Esophagus muscularis mucosa (tissue), 4 donors: ENCODE data around the gene PCDHB15. TPM values are rescaled to one million over a fixed set of nuclear protein-coding genes. Genes with fewer than 3 reads are reported as not detected.
"Not testable (repeated sequence)": the region's sequence is repeated elsewhere in the genome, so short reads cannot be mapped to it uniquely, and the experiment has no call there.

ENCODE experiments used
- DNase-seq: peaks from one replicate; pipeline ENCODE4 v3.0.0-alpha.2; 2017; ENCODE audit errors: extremely low spot score
- H3K27ac ChIP-seq, 4 donors: fragments of 200-600 bp; sonication (generic); replicated peaks in 1 of 4; 1 replicate in 3 of 4; 2 replicates in 1 of 4; pipeline ENCODE4 v1.5.1; 2016 to 2019; ENCODE audit warnings: mild to moderate bottlenecking in 1 of 4
- H3K27me3 ChIP-seq, 4 donors: fragments of 200-600 bp; sonication (generic); one replicate each; pipeline versions ENCODE4 v1.5.1 to v1.6.0; 2016 to 2019
- H3K36me3 ChIP-seq, 4 donors: fragments of 200-600 bp; sonication (generic); one replicate each; pipeline ENCODE4 v1.5.1; 2016 to 2019
- H3K4me1 ChIP-seq, 4 donors: fragments of 200-600 bp; sonication (generic); one replicate each; pipeline ENCODE4 v1.5.1; 2016 to 2019
- H3K4me3 ChIP-seq, 4 donors: fragments of 200-600 bp; sonication (generic); 1 replicate in 2 of 4; 2 replicates in 2 of 4; pipeline ENCODE4 v1.5.1; 2016 to 2019; ENCODE audit warnings: mild to moderate bottlenecking in 4 of 4, moderate library complexity in 1 of 4
- H3K9me3 ChIP-seq, 4 donors: fragments of 200-600 bp; sonication (generic); 1 replicate in 3 of 4; 2 replicates in 1 of 4; pipeline ENCODE4 v1.5.1; 2016 to 2019
- EP300 ChIP-seq: sonication (generic); formaldehyde crosslinking; IDR thresholded peaks from one replicate; pipeline ENCODE4 v1.6.1; 2017; ENCODE audit warnings: antibody characterized with exemption
- POLR2A ChIP-seq: fragments of 450-650 bp; IDR thresholded peaks from one replicate; pipeline ENCODE4 v1.6.1; 2017; ENCODE audit warnings: antibody characterized with exemption, moderate library complexity, mild to moderate bottlenecking, low read depth
- POLR2AphosphoS5 ChIP-seq, 2 donors: sonication (generic); formaldehyde crosslinking; IDR thresholded peaks; one replicate each; pipeline ENCODE4 v1.6.1; 2017; ENCODE audit warnings: antibody characterized with exemption in 2 of 2
- WGBS: methylation state at CpG from one replicate; pipeline ENCODE4 v1.1.5; 2018; 5-methylcytosine and 5-hydroxymethylcytosine counted together
- intact Hi-C: fragments of 100-400 bp; cut with DNase I; formaldehyde crosslinking; loops from one replicate; pipeline ENCODE4 v1.15.1; 2023
- total RNA-seq, 4 donors: library from RNA; depleted of rRNA; stranded (reverse); fragments of >200 nt; gene quantifications; one replicate each; pipeline versions ENCODE4 v1.1.0 to v1.2.1, GENCODE V29; 2016
- TF ChIP-seq, protein P1 (sequence below), 3 experiments: fragments of 200-600 bp in 2 of 3; fragments of 450-650 bp in 1 of 3; sonication (generic) in 2 of 3; IDR thresholded peaks; one replicate each; pipeline ENCODE4 v1.5.1; 2017 to 2019; ENCODE audit warnings: antibody characterized with exemption in 3 of 3, mild to moderate bottlenecking in 2 of 3, moderate library complexity in 1 of 3

The PCDHB15 gene
- total RNA-seq = 1 to 10 TPM; 4.0 to 7.0 (median 4.5) TPM

DNA sequence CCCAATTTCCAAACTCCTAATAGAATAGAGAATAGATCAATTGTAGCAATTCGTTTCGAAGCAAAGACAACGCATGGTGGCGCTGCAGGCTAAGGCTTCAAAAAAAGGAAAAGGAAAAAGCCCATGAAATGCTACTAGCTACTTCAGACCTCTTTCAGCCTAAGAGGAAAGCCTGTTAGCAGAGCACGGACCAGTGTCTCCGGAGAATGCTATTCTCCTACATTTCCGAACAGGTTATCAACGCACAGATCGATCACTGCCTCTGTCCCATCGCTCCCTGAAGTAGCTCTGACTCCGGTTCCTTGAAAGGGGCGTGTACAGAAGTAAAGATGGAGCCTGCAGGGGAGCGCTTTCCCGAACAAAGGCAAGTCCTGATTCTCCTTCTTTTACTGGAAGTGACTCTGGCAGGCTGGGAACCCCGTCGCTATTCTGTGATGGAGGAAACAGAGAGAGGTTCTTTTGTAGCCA lies at the start of gene PCDHB15:
Gene PCDHB15, plus strand, starts transcription at position 146 of the 468 bp plus-strand sequence. Its CDS starts 184 bp downstream, at position 330.
- peaks cover 0 to 13% (median 5%) of the 10 kb centered on the region in 4 donors for H3K36me3 ChIP-seq
- 11% methylated on average over 15 of the region's 16 CpGs for WGBS
- TF ChIP-seq POLR2AphosphoS5 (IDR thresholded peaks at IDR 0.05) = no peak
- TF ChIP-seq, protein P1, sequence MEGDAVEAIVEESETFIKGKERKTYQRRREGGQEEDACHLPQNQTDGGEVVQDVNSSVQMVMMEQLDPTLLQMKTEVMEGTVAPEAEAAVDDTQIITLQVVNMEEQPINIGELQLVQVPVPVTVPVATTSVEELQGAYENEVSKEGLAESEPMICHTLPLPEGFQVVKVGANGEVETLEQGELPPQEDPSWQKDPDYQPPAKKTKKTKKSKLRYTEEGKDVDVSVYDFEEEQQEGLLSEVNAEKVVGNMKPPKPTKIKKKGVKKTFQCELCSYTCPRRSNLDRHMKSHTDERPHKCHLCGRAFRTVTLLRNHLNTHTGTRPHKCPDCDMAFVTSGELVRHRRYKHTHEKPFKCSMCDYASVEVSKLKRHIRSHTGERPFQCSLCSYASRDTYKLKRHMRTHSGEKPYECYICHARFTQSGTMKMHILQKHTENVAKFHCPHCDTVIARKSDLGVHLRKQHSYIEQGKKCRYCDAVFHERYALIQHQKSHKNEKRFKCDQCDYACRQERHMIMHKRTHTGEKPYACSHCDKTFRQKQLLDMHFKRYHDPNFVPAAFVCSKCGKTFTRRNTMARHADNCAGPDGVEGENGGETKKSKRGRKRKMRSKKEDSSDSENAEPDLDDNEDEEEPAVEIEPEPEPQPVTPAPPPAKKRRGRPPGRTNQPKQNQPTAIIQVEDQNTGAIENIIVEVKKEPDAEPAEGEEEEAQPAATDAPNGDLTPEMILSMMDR (IDR thresholded peaks at IDR 0.05) = peak; percentile 11 to 26 (median 23)
- H3K27ac ChIP-seq = no peak within 1 kb of the TSS
- H3K4me1 ChIP-seq = no peaks in the 10 kb centered on the region
- H3K9me3 ChIP-seq = peaks cover 21 to 100% (median 96%) of the 10 kb centered on the region in 4 donors
- H3K4me3 ChIP-seq = peak within 1 kb of the TSS; percentile 31 to 49 (median 36)
- DNase-seq = no peak
- intact Hi-C loops = loop anchor here (10.0 kb wide), 1 partner anchor 320 kb away; no protein-coding TSS in a partner anchor
- peaks cover 0 to 12% (median 0%) of the 10 kb centered on the region in 4 donors for H3K27me3 ChIP-seq

DNA sequence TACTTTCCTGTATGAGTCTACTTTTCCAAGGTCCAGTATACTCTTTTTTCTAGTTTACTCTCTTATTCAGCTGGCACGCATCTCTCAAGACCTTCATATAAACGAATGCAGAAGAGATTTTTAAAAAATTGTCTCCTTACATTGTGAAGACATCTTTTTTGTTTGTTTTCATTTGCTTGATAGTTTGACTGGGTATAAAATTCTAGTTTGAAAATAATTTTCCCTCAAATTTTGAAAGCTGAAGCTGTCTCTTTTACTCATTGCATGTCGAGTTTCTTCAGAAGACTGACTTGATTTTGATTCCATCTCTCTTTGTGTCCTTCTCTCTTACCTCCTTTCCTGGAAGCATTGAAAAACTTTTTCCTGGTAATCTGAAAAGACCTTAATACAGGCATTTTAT lies 48.8 kb upstream of the PCDHB15 start:
- WGBS = 57% methylated on average over 3 of the region's 3 CpGs
- H3K9me3 ChIP-seq = peaks cover 0 to 90% (median 80%) of the 10 kb centered on the region in 4 donors
- intact Hi-C loops = no loop called here

DNA sequence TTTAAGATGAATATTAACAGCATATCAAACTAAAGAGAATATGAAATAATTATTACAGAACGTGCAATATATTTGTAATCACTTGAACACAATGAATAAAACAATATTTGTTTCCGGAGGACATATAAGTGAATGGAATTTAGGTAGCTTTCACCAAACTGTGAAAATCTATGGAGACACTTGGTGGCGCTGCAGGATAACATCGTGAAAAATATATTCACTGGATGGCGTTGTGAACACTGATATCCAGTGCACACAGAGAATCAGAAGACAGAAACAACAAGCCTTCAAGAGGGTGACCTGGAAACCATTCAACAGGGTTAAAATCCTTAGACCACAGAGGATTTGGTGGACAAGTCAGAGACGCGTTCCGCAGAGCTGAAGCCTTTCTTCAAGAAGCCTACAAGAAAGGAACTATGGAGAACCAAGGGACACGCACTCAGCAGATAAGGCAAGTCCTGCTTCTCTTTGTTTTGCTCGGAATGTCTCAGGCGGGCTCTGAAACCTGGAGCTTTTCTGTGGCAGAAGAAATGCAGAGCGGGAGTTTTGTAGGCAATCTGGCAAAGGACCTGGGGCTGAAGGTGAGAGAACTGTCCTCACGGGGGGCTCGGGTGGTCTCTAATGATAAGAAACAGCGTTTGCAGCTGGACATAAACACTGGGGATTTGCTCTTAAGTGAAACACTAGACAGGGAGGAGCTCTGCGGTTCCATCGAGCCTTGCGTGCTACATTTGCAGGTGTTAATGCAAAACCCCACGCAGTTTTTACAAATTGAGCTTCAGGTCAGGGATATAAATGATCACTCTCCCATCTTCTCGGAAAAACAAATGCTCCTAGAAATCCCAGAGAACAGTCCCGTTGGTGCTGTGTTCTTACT lies 45.6 kb upstream of the PCDHB15 start, which contains the start of gene PCDHB11:
Gene PCDHB11, plus strand, starts transcription at position 269 of the 877 bp plus-strand sequence. Its CDS starts 148 bp downstream, at position 417.
- Histone ChIP-seq H3K36me3 (no peaks in the 10 kb centered on the region), H3K4me3 (peak within 1 kb of the TSS in 2 of 4 donors; percentile 10 to 22), H3K4me1 (no peaks in the 10 kb centered on the region), H3K27me3 (peaks cover 0 to 18% (median 0%) of the 10 kb centered on the region in 4 donors), H3K9me3 (peaks cover 0 to 94% (median 82%) of the 10 kb centered on the region in 4 donors), H3K27ac (no peak within 1 kb of the TSS)
- 44% methylated on average over 21 of the region's 21 CpGs for WGBS
- intact Hi-C loops = no loop called here
- TF ChIP-seq POLR2AphosphoS5 (IDR thresholded peaks at IDR 0.05) = no peak
- TF ChIP-seq, protein P1 (IDR thresholded peaks at IDR 0.05) = no peak
- TF ChIP-seq POLR2A = no peak
- no peak for TF ChIP-seq EP300
- DNase-seq = no peak

More for the DNA sequence above, 48.8 kb upstream of the PCDHB15 start:
- Histone ChIP-seq H3K36me3 (no peaks in the 10 kb centered on the region), H3K4me3 (no peak overlapping the region), H3K27ac (no peak overlapping the region), H3K27me3 (peaks cover 0 to 6% (median 0%) of the 10 kb centered on the region in 4 donors), H3K4me1 (no peaks in the 10 kb centered on the region)
- no peak for TF ChIP-seq POLR2AphosphoS5 (IDR thresholded peaks at IDR 0.05)
- TF ChIP-seq, protein P1 (IDR thresholded peaks at IDR 0.05) = no peak
- no peak for TF ChIP-seq EP300
- no peak for TF ChIP-seq POLR2A
- no peak for DNase-seq

DNA sequence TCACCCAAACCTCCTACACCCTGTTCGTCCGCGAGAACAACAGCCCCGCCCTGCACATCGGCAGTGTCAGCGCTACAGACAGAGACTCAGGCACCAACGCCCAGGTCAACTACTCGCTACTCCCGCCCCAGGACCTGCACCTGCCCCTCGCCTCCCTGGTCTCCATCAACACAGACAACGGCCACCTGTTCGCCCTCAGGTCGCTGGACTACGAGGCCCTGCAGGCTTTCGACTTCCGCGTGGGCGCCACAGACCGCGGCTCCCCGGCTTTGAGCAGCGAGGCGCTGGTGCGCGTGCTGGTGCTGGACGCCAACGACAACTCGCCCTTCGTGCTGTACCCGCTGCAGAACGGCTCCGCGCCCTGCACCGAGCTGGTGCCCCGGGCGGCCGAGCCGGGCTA lies 44.1 kb upstream of the PCDHB15 start:
- H3K36me3 ChIP-seq, H3K4me3 ChIP-seq, intact Hi-C loops, DNase-seq, H3K4me1 ChIP-seq, H3K27ac ChIP-seq: not testable (repeated sequence)
- peaks cover 0 to 94% (median 78%) of the 10 kb centered on the region in 4 donors for H3K9me3 ChIP-seq
- H3K27me3 ChIP-seq = peaks cover 0 to 16% (median 0%) of the 10 kb centered on the region in 4 donors
- 26% methylated on average over 17 of the region's 38 CpGs for WGBS

DNA sequence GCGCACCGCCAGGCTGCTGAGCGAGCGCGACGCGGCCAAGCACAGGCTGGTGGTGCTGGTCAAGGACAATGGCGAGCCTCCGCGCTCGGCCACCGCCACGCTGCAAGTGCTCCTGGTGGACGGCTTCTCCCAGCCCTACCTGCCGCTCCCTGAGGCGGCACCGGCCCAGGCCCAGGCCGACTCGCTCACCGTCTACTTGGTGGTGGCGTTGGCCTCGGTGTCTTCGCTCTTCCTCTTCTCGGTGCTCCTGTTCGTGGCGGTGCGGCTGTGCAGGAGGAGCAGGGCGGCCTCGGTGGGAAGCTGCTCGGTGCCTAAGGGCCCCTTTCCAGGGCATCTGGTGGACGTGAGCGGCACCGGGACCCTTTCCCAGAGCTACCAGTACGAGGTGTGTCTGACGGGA lies 43.5 kb upstream of the PCDHB15 start:
- Histone ChIP-seq H3K9me3 (peaks cover 0 to 92% (median 77%) of the 10 kb centered on the region in 4 donors), H3K27me3 (peaks cover 0 to 16% (median 0%) of the 10 kb centered on the region in 4 donors)
- H3K4me3 ChIP-seq, H3K27ac ChIP-seq, H3K36me3 ChIP-seq, DNase-seq, intact Hi-C loops, H3K4me1 ChIP-seq: not testable (repeated sequence)
- WGBS = 20% methylated on average over 7 of the region's 35 CpGs
